Measurements from ENCODE around the gene LGALS3BP.

Gene LGALS3BP

GRCh38 chr17:79000396-79001189 lies 20.9 kb upstream of the LGALS3BP start:
- no peak for TF ChIP-seq ZFX (IDR thresholded peaks at IDR 0.05)
- TF ChIP-seq CTCF (conservative IDR thresholded peaks at IDR 0.05): no peak
- peak overlapping the region; percentile 89 for H3K27ac ChIP-seq

GRCh38 chr17:78999947-79000395 lies 20.2 kb upstream of the LGALS3BP start:
- TF ChIP-seq ZFX (IDR thresholded peaks at IDR 0.05): no peak
- no peak for TF ChIP-seq CTCF (conservative IDR thresholded peaks at IDR 0.05)
- H3K27ac ChIP-seq: peak overlapping the region; percentile 89

- peak overlapping the region; percentile 89 for H3K27ac ChIP-seq
- no peak for TF ChIP-seq CTCF (conservative IDR thresholded peaks at IDR 0.05)
- TF ChIP-seq ZFX (IDR thresholded peaks at IDR 0.05): no peak; the same call in 1 of the 2 replicates
Observed at GRCh38 chr17:78999056-78999768, 19.5 kb upstream of the LGALS3BP start.

- H3K27ac ChIP-seq: peak overlapping the region; percentile 89
- peak; percentile 79; the same call in 1 of the 2 replicates for TF ChIP-seq ZFX (IDR thresholded peaks at IDR 0.05)
- no peak for TF ChIP-seq CTCF (conservative IDR thresholded peaks at IDR 0.05)
Observed at GRCh38 chr17:78998311-78999055, 18.8 kb upstream of the LGALS3BP start.

- H3K27ac ChIP-seq: peak overlapping the region; percentile 89
- TF ChIP-seq CTCF (conservative IDR thresholded peaks at IDR 0.05): no peak
- no peak for TF ChIP-seq ZFX (IDR thresholded peaks at IDR 0.05)
Observed at GRCh38 chr17:78997881-78998280, 18.2 kb upstream of the LGALS3BP start.

- H3K27ac ChIP-seq: peak overlapping the region; percentile 89
- TF ChIP-seq ZFX (IDR thresholded peaks at IDR 0.05): no peak
- no peak for TF ChIP-seq CTCF (conservative IDR thresholded peaks at IDR 0.05)
Observed at GRCh38 chr17:78997231-78997741, 17.6 kb upstream of the LGALS3BP start.
